NCI-H1092 (cell line): ENCODE data around the gene STUB1.

Experiments
- DNase-seq: peaks from one replicate; lab custom pipeline; 2025; lab: John Stamatoyannopoulos, UW

Gene STUB1

GRCh38 chr16:644556-644955, 35.7 kb upstream of the STUB1 start:
- DNase-seq = no peak

- DNase-seq = no peak
Observed at GRCh38 chr16:645852-646678, 34.1 kb upstream of the STUB1 start.

GRCh38 chr16:646679-647172, 33.5 kb upstream of the STUB1 start:
- no peak for DNase-seq

- no peak for DNase-seq
Observed at GRCh38 chr16:647173-647902, 32.9 kb upstream of the STUB1 start.

DNA sequence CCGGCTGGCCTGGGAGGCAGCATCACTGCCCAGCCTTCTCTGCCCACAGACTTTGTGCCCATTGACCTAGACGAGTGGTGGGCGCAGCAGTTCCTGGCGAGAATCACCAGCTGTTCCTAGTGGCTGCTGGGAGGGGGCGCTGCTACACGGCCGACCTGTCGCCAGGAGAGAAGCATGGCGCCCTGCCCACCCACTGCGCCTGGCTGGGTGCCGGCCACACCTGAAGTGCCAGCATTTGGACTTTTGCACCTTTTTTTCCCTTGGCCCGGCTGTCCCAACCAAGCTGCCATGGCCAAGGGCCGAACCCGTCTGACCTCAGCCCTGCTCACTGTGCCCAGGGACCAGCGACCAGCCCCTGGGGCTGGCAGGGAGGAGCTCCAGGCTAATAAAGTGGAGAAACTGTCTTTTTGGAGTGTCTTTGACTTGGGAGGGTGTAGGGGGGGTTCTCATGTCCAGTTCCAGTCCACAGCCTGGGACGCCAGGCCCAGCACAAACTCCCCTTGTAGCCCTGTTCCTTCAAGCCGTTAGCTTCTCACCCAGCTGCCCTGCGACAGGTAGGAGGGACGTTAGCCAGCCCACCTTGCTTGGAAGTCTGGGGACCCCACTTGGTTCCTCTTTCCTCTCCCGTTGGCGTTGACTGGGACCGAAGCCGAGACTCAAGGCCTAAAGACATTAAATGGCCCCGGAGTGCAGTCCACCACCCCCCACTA, 32.0 kb upstream of the STUB1 start:
- DNase-seq = peak; percentile 23

DNA sequence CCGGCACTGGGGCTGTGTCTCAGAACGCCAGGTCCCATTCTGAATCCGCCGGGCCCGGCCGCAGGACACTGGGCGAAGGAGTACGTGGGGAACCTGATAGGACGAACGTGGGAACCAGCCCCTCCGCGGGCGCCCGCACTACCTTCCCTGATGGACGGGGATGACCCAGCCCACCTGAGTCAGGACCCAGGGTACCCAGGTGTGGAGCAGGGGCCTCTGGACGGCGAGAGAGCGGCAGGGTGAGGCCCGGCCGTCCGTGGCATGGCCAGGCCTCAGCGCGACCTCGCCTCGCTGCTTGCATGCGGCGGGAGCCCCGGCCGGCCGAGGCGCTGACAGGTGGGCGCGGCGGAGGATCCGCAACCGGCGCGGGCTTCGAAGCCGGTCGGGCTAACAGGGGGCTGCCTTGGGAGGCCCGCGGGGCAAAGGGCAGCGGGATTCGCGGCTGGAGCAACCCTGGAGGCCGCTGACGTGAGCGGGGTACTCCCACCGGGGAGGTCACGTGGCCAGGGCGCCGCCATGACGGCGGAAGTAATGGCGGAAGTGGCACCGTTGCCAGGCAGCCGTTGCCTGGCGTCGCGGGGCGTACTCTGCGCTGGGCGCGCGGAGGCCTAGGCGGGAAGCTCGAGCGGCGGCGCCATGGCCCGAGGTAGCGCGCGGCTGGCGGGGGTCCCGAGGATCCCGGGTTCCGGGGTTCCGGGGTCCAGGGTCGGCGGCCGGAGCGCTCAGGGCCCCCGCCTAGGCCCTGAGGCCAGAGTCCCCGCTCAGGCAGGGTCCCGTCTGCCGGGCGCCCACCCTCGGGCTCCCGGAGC, 31.2 kb upstream of the STUB1 start, which contains the start of gene WDR90:
Gene WDR90 (plus strand): TSS at position 585 of the 809 bp plus-strand sequence. CDS start 52 bp downstream, at position 637.
- DNase-seq = peak; percentile 90

- DNase-seq = no peak
Observed at GRCh38 chr16:649631-650030, 30.6 kb upstream of the STUB1 start.

DNA sequence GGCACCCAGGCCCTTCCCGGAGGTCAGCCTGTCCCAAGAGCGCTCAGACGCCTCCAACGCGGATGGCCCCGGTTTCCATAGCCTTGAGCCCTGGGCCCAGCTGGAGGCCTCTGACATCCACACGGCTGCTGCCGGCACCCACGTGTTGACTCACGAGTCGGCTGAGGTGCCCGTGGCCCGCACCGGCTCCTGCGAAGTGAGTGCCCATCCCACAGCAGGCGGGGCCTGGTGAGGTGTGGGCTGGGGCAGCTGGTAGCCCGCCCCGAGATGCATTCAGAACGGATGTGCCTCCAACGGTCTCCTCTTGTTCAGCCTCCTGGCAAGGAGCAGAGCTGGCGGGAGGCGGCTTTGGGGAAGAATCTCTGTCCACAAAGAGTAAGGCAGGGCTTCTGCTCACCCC, 28.4 kb upstream of the STUB1 start:
- no peak for DNase-seq

GRCh38 chr16:652454-653305, 27.5 kb upstream of the STUB1 start:
- DNase-seq = no peak

DNA sequence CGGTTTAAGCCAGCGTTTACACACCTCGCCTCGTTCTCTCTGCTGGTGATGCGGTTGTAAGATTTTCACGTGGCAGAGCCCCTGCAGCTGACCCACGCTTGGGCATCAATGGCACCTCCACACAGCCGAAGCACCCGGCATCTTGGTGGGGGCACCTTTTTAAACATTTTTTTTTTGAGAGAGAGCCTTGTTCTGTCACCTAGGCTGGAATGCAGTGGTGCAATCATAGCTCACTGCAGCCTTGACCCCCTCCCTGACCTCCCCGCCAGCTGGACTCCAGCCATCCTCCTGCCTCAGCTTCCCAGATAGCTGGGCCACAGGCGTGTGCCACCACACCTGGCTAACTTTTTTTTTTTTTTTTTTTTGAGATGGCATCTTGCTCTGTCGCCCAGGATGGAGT, 26.2 kb upstream of the STUB1 start:
- DNase-seq = no peak

DNA sequence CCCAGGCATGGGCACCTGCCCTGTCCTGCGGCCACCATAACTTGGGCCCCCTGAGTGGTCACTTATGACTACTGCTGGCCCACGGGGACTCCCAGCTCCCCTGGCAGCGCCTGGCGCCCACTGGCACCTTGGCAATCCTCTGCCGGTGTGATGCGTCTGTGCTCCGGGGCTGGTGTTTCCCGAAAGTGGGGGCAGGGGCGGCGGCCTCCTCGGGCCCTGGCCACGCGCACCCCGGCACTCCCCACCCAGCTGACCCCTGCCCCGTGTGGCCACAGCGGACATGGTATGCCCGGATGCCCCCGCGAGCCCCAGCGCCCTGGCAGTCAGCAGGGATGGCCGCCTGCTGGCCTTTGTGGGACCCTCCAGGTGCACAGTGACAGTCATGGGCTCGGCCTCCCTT, 22.7 kb upstream of the STUB1 start:
- no peak for DNase-seq

GRCh38 chr16:658679-659571, 21.3 kb upstream of the STUB1 start:
- DNase-seq = no peak

DNA sequence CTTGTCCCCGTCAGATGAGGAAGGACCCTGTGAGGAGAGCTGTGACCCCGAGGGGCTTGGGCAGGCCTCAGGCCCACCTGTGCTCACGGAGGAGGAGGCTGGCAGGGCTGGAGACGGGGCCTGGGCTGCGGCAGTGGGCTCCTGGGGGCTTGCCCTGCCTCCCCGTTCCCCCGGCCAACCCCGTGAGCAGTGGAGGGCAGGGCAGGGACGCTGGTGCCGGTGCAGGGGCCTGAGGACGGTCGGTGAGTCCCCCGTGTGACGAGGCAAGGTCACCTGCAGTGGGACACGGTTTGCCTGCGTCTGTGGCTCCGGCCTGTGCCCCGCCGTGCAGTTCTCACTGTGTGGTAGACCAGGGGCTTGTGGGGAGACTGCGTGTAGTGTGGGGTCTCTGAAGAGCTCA, 20.6 kb upstream of the STUB1 start:
- DNase-seq = no peak

DNA sequence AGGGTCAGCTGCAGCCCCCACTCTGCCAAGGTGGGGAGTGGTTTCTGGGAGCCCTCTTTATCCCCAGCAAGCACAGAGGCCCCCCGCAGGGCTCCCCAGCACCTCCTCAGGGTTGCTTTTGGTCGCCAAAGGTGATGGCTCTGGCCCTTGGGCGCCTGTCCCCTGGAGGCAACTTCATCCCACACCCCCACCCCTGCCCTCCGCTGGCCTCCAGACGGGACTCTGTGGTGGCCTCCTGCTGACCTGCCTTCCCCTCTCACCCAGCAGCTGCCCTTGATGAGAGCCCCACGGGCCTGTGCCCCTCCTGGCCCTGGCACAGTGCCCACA, 20.1 kb upstream of the STUB1 start:
- DNase-seq = no peak

- DNase-seq = peak; percentile 74
Observed at GRCh38 chr16:660459-661183, 19.6 kb upstream of the STUB1 start.

DNA sequence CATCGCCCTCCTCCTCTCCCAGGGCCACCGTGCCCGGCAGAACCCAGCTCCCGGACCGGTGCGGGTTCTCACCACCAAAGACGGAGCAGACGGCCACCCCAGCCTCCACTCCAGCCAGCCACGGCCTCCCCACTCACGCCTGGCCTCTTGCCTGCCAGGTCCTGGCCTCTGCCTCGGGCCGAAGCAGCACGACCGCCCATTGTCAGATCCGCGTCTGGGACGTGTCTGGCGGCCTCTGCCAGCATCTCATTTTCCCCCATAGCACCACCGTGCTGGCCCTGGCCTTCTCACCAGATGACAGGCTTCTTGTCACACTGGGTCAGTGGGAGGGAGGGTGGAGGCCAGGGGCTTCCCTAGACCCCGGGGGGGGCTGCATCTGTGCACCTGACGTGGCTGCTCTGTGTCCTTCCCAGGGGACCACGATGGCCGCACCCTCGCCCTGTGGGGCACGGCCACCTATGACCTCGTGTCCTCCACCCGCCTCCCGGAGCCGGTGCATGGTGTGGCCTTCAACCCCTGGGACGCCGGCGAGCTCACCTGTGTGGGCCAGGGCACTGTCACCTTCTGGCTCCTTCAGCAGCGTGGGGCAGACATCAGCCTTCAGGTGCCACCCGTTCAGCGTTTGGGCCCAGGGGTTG, 18.9 kb upstream of the STUB1 start:
- no peak for DNase-seq

DNA sequence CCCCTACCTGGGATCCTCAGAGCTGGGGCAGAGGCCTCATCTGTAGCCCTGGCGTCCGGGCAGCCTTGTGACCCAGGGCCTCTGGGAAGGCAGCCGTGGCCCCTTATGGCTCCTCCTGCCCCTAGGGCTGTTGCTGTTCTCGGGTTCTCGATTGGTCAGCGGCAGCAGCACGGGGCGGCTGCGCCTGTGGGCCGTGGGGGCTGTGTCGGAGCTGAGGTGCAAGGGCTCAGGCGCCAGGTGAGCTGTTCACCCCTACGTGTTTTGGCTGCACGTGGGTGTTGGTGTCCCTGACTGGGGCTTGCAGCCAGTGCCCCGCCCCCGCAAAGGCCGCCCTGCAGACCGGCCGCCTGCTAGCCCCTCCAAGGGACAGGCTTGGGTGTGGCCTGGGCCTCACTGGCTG, 18.1 kb upstream of the STUB1 start:
- no peak for DNase-seq

DNA sequence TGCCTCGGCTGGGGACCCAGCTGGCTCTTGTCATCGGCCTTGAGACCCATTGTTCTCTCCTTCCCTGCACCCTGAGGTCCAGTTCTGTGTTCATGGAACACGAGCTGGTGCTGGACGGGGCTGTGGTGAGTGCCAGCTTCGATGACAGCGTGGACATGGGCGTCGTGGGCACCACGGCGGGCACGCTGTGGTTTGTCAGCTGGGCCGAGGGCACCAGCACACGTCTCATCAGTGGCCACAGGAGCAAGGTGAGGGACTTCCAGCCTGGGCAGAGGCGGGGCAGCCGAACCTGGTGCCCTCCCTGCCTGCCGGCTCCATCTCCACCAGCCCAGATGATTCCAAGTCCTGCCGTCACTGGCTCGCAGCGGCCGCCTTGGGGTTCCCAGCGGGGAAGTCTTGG, 17.6 kb upstream of the STUB1 start:
- DNase-seq = no peak

- DNase-seq = no peak
Observed at GRCh38 chr16:666572-666971, 13.6 kb upstream of the STUB1 start.
